NCI-H510A treated with DMSO at 0.1 percent for 48 hours (cell line): ENCODE measurements around the gene PIPOX.
A peak's percentile ranks its signal among the peaks of the same experiment; 100 is the strongest.
"Not testable (repeated sequence)": the region's sequence is repeated elsewhere in the genome, so short reads cannot be mapped to it uniquely, and the experiment has no call there.

Source experiments
- DNase-seq: peaks from one replicate; lab custom pipeline; 2025; lab: John Stamatoyannopoulos, UW

The PIPOX gene

DNA sequence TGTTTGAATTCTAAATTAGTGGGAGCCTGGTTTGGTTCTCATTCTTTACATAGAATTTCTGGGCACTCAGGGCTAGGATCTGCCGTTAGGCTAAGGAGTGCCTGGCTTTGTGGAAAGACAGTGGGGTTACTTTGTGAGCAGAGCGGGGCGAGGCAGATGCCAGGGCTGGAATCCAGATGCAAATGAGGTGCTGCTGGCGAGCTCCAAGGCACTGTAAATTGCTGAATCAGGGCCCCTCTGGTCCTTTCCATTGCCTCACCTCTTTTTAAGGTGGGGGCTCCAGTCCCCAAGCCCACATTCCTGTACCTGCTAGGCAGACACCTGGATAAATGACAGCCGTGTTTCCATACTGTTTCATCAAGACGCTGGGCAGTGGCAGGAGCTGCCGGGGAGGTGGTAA lies 33.8 kb downstream of the PIPOX start:
- no peak for DNase-seq

DNA sequence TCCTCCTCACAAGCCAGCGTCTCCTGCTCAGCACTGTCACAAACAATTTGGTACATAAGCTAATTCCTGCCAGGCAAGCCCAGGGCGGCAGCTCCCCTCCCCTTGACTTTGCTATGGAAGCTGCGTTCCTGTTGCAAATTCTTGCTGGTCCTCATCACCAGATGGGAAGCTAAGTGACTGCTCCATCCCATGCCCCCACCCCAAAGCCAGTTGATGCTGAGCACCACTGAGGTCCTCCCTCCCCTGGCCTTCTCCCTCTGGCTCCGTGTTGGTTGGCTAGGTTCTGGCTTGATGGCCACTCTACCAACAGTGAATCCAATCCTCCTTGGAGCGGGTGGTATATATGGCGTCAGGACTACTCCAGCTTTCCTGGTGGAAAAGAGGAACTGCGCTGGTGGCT lies 34.4 kb downstream of the PIPOX start:
- DNase-seq: no peak

DNA sequence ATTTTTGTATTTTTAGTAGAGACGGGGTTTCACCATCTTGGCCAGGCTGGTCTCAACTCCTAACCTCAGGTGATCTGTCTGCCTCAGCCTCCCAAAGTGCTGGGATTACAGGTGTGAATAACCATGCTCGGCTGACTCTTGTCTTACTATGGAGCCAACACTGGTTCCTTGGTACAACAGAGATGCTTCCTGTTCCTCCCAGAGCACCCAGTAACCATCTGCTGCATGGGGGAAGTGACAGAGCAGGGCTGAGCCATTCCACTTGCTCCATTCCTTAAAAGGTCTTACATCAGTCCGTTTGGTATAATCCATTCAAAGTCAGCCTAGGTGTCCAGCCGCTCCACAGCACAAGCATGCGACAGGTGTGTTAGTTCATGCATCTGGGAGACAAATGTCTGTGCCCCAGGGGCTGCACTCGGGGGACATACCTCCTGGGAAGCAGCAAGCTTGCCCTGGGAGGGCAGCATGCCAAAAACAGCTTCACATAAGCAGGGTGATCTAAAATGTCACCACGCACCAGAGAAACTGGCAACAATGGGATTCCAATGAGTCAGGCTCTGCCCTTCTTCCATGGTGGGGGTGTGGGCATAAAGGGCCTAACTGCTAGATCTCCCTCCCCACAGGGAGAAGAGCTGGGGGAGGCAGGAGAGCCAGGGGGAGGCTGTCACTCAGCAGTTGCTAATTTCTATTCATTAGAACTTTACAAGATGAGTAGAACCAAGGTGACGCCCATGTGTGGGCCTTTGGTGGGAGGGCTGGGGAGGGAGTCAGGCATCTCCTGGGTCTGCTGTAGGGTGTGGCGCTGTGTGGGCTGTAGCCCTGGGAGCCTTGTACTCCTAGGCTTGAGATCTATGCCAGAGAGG lies 35.5 kb downstream of the PIPOX start:
- peak; percentile 7 for DNase-seq

DNA sequence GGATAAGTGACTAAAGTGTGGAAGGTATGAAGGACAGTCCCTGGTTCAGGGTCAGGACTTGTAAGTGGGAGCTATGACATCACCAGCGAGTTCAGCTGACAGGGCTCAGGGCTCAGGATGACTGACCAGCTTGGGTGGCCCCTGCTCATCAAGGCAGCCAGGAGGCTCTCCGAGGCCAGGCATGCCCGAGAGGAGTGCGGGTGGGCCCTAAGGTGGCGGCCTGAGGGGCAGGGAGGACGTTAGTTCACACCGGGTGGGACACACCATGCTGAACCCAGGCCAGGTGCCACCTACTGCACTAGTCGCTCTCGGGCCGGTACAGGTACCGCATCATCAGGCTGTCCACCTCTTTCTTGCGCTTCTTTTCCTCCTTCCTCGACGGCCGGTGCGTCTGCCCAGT lies 36.5 kb downstream of the PIPOX start:
- no peak for DNase-seq

DNA sequence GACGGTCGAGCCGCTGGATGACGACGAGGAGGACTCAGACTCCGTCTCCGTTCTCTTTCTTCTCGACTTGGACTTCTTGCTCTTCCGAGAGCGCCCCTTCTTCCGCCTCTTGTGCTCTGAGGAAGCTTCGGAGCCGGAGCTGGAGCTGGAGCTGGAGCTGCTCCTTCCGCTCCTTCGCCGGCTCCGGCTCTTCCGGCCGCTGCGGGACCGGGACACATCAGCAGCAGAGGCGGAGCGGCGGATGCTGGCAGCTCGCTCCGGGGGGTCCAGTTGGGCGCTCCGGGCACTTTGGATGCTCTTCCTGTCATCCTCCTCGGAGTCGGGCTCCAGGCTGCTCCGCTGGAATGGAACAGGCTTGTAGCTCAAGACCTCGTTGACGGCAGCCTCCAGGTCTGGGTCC lies 36.9 kb downstream of the PIPOX start:
- DNase-seq: no peak

DNA sequence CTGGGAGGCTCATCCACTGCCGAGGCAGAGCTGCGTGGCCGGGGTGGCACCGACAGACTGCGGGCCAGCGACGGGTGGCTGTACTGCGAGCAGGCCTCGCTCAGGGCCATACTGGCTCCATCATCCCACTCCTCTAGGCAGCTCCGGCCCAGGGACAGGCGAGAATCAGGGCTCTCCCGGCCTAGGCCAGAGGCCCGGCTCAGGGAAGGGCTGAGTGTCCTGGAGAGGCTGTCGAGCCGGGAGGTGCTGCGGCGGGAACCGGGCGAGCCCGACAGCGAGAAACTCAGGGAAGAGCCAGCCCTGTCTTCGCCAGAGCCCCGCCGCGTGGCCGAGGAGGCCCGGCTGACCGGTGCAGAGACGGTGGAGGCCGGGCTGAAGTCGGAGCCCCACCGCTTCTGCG lies 37.4 kb downstream of the PIPOX start:
- DNase-seq: no peak

DNA sequence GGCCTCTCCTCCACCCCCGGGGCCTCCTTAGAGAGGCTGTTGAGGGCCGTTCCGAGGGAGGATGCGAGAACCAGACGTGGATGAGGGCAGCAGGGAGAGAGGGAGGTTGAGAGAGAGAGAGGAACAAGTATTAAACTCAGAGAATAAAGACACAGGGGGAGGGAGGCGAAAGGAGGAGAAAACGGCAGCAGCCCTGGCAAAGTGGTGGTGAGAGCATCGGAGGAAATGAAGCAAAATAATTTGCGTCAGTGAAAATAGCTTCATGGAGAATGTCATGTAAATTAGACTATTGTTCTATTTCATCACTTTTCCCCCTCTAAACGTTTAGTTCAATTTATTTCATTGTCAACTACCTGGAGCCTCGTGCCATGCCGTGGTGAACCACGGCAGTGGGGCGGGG lies 38.0 kb downstream of the PIPOX start:
- no peak for DNase-seq

DNA sequence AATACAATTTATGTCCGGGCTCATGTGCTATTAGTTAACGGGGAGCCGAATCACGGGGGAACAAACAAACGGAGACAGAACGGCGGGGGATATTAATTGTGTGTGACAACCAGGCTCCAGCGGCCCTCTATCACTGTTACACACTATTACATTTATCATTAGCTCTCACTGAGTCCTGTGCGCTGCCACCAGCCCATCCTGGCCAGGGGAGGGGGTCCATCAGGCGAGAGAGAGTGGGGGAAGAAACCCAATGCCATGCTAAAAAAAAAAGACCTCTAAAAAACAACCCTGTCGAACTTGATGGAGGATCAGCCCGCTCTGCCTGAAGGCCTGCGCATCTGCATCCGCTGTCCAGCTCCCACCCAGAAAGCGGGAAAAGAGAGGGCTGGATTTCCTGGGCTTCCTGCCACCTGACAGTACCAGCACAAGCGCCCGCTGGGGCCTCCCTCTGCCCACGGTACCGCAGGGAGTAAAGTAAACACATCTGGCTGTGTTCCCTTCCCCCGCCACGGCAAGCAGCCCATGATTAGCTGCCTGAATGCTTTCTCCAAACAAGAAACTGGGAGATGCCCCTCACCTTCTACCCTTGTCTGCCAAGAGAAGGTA lies 41.7 kb downstream of the PIPOX start:
- DNase-seq: peak; percentile 92

DNA sequence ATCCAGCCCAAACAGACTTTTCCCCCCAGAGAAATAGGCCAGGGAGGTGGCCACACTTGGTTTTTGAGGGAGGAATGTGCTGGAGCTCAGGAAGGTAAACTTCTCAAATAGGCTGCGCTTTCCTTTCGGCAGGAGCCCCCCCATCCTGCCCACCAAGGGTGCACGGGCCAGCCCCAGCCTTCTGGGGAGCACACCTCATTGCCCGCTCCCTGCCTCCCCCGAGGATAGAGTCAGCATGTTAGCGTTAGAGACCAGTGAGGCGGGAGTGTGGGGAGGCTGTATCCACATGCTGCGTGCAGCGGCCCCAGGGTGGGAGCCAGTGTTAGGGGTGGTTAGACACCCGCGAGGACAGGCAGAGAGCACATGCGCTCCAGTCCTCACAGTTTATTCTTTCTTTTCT lies 42.3 kb downstream of the PIPOX start:
- no peak for DNase-seq

DNA sequence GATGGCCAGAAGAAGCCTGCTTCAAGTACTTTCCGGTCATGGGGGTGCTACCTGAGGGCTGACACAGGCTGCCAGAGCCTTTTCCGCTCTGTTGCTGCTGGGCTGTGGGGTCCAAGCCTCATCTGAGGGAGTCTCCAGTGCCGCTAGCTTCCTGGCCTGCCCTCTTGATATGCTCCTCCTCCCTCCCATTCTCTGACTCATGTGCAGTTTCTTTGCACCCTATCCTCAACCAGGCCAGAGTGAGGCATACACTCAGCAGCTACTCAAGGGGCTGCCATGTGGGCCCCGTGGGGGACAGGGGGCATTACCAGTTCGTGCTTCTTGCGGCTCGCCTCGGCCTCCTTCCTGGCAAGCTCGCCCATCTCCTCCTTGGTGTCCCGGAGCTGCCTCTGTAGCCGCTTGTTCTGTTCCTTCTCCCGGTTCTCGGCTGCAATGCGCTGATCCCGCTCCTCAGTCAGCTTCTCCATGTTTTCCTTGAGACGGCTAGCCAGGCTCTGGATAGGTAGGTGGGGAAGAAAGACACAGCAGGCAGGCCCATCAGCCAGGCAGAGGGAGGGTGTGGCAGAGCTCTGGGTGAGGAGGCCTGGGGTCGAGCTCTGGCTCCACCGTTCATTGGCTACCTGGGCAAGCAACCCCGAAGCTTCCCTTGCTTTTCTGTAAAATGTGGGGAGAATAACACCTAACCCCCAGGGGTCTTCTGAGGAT lies 43.8 kb downstream of the PIPOX start:
- no peak for DNase-seq

DNA sequence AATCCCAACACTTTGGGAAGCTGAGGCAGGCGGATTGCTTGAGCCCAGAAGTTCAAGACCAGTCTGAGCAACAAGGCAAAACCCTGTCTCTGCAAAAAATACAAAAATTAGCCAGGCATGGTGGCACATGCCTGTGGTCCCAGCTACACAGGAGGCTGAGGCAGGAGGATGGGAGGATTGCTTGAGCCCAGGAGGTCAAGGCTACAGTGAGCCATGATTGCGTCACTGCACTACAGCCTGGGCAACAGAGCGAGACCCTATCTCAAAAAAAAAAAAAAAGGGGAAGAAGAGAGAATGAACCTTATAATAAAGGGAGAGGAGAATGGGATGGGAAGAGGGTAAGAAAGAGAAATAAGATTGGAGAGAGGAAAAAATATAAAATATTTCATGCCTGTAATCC lies 45.8 kb downstream of the PIPOX start:
- DNase-seq: not testable (repeated sequence)

DNA sequence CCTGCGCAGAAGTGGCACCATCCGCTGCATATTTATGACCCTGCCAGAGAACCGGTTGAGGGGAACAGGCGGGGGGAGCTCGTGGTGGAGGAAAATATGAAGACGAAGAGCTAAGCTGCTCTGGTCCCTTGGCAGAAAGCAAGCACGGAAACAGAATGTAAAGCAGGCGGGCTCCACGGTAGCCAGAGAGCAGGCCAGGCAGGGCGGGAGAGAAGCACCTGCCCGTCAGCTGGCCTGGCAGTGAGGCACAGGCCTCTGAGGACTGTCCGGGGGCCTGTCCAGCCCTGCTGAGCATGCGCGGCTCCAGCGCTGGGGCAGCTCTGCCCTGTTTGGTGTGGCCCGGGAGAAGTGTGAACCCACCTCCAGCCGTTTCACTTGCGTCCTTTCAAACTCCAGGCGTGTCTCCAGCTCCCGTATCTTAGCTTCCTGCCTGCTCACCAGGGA lies 46.7 kb downstream of the PIPOX start:
- DNase-seq: peak; percentile 73

DNA sequence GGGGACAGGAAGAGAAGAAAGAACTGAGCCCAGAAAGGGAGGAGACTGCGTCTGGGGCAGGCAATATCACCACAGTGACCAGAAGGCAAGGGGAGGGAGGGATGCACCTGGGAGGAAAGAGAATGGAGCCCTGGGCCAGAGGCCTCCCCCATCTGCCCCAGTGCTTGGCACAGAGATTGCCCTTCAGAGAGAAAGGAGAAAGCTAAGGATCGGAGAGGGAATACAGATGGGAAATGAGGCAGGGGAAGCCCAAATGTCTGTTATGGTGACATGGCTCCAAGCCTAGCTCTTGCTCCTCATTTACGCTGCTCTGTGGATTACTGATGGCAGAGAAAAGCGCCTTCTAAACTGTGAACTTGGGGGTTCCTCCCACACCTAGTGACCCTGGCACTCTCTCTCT lies 47.2 kb downstream of the PIPOX start:
- DNase-seq: no peak

DNA sequence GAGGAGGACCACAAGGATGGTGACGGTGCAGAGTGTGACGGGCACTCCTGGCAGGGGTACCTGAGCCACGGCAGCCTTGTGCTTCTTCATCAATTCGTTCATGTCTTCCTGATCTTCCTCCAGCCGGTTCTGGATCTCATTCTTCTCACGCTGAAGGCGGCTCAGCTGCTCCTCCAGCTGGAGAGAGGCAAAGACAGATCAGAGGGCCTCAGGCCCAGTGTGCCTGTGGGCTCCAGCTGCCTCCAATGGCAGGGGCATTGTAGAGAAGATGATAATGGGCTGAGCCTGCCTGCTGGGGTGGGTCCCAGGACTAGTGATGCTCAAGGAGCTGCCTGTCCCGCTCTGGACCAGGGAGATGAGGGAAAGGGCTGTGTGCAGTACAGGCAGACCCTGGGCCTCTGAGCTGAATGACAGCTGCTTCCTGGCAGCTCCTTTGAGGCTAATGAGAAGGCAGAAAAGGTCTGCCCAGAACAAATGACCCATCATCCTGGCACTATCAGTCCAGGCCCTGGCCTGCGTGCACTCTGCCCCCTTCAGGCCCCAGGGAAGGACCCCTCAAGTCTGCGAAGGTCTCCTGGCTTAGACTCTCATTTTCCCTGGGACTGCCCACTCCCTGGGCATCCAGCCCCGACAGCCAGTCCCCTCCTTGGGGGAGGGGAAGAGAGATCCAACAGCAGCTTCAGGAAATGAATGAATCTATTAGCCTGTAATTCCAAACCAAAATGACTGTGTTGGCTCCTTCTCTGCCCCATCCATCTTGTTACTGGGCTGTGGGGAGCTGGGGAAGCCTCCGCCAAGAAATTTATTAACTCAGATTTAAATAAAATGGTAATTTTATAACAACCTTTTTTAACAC lies 48.0 kb downstream of the PIPOX start:
- no peak for DNase-seq

DNA sequence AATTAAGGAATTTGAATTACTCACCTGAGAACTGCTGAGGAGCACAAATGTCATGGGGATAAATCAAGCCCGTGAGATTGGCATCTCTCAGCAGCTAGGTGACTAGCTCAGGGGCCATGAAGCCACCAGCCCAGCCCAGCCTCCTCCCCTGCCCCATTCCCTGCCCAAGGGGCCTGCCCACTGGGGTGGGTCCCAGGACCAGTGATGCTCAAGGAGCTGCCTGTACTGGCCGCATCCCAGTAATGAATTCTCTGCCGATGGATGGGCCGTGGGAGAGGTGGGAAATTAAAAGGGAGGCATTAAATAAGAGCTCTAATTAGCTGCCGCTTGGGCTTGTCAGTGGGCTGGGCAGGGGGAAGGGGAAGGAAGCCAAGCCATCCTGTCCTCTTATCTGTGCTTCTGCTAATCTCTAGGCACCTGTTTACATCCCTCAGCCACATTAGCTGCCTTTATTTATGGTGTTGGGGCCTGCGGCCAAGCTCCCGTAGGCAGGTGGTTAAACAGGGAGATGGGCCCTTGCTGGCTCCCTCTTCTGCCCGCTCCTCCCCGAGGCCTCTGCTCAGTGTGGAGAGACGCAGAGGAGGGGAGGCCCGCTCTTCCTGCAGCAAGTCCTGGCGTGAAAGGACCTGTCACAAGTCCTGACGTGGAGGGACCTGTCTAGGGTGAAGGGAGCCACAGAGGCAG lies 48.8 kb downstream of the PIPOX start:
- DNase-seq: peak; percentile 85

DNA sequence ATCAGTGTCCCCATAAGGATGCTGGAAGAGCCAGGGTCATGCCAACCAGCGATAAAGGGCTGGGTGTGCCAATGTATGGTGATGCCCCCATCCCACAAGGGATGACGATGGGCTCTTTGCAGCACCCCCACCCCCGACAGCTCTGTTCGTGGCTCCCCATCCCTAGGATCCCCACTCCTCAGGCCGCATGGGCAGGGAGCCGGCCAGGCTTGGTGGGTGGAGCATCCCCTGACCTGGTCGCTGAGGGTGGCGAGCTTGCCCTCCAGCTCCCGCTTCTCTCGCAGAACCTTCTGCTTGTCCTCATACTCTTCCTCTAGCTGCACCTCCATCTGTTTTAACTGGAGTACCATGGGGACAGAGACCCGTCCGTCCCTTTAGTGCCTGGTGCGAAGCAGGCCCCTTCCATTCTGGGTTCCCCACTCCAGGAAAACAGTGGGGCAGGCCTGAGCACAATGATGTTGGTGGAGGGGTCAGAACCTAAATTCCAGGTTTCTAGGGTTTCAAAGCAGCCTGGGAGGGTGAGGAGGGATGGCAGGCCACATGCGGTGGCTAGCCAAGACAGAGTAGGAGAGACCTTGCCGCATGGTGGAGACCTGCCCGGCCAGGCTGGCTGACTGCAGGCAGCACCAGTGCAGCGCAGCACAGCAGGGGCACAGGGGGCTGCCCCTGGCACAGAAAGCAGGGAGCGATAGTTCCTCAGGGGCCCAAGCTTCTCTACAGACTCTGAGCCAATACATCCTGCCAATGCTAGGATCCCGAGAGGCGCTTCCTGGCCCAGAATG lies 50.3 kb downstream of the PIPOX start:
- no peak for DNase-seq

DNA sequence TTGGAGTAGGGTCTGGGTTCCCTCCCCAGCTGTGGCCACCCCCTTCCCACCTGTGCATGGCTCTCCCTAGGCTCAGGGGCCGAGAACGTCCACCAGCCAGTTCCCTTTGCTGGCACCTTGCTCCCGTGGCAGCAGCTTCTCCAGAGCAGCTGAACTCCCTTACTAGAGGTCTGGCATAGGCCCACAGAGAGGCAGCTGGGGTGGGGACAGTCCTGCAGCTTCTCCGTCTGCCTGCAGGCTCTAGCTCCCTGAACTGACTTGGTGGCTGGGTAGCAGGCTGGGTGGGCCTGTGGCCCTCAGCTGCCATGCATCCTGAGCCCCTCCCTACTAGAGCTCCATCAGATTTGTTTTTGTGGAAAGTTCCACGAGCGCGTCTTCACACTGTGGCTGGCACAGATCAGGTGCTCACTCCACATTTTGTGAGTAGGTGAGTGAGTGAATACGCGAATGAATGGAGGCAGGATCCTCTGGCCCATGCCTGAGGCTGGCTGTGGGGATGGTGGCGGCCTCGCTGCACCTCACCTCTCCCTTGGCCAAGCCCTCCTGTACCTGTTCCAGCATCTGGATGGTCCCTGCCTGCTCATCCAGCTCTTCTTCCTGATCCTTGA lies 51.3 kb downstream of the PIPOX start:
- no peak for DNase-seq

DNA sequence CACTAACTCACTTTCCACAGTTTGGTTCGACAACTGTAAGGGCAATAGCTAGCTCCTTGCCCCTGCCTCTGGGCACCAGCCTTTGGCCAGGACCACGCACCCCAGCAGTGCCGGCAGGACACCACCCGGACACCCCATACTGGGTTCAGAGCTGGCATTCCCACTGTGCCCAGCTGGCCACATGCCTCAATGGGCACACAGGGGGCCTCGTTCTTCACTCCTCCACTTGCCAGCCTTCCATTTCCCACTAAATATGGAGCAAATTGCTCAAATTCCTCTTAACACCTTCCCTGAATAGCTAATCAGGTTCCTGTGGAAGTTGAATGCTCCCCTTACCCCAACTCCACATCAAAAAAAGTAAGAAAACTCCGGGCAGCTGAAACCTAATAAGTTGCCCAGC lies 52.5 kb downstream of the PIPOX start:
- DNase-seq: no peak

DNA sequence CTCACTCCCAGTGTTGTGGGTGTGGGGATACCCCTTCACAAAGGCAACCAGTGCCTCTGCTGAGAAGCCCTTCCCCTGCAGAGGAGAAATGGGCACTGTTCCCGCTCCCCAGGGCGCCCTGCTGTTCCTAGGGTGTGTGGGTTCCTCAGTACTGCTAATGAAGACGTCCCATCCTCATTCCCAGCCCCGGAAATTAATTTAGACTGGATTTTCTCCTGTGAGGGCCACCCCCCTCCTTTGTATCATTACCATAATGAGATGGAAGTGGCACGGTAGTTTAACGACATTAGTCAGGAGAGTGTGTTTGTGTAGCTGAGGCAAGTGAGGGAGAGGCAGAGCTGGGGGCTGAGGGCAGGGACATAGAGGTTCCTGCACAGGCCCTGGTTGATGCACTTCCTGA lies 53.2 kb downstream of the PIPOX start:
- DNase-seq: no peak

DNA sequence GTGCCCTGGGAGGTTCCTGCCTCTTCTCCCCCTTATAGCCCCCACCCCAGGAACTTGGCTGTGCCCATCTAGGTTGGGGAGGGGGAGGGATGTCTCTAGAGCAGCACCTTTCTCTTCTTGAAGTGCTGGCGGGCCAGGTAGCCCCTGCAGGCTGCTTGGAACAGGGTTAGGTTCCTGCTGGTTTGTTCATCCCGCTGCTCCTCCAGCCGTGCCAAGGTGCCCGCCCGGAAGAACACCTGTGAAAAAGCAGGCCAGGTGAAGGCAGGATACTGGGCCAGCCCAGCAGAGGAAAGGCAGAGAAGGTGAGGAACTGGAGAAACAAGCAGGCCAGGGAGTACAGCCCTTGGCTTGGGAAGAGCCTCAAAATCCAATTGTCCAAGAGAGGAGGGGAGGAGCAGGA lies 56.6 kb downstream of the PIPOX start:
- DNase-seq: no peak
